OCI-LY7 (cell line): ENCODE measurements around the gene CACNB1.

Experiments used
- CTCF ChIP-seq: fragments of 200-600 bp; sonication (generic); conservative IDR thresholded peaks from 2 replicates; pipeline ENCODE4 v1.5.1; 2014; ENCODE audit warnings: mild to moderate bottlenecking, antibody characterized with exemption, low read length, moderate library complexity, mixed read lengths
- EZH2phosphoT487 ChIP-seq: fragments of 200-600 bp; sonication (generic); IDR thresholded peaks from 2 replicates; pipeline ENCODE4 v1.6.1; 2018; ENCODE audit warnings: low read depth, borderline replicate concordance, mild to moderate bottlenecking, mixed run types, antibody characterized with exemption, low read length, moderate library complexity, mixed read lengths

DNA sequence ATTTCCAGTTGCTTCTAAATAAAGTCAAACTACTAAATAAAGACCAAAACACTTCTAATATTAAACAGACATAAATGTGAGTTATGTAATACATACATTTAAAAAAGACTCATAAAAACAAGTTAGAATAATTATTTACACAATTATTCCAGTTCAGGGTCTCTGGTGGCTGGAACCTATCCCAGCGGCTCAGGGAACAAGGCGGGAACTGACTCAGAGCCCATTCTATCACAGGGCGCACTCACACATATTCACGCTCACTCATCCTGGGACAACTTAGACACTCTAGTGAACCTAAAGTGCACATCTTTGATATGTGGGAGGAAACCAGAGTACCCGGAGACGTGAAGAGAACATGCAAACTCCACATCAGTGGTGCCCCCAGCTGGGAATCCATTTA is 71.0 kb downstream of the CACNB1 start:
- no peak for TF ChIP-seq CTCF
- TF ChIP-seq EZH2phosphoT487 = no peak
